GM23338 (cell line): ENCODE results near the gene CEP55. TPM values are rescaled to one million over a fixed set of nuclear protein-coding genes. Genes with fewer than 3 reads are reported as not detected.
A peak's percentile ranks its signal among the peaks of the same experiment; 100 is the strongest.

Experiments
- ATAC-seq: fragments of 200-7000 bp; cut with Tn5 transposase; 3 replicates; pipeline ENCODE4 v1.9.1; 2020
- DNase-seq: peaks from one replicate; pipeline ENCODE4 v3.0.0-alpha.2; 2015; ENCODE audit warnings: low spot score
- H2AFZ ChIP-seq: fragments of 200-600 bp; sonication (generic); 2 replicates; pipeline ENCODE4 v1.8.0; 2016; ENCODE audit warnings: antibody characterized with exemption, mild to moderate bottlenecking, moderate library complexity
- H3F3A ChIP-seq: fragments of 200-600 bp; sonication (generic); replicated peaks from 2 replicates; pipeline ENCODE4 v1.8.0; 2017; ENCODE audit warnings: antibody characterized with exemption, mixed run types, low read depth
- H3K27ac ChIP-seq: fragments of 200-600 bp; sonication (generic); 2 replicates; pipeline ENCODE4 v1.6.1; 2016; ENCODE audit warnings: low read depth
- H3K27me3 ChIP-seq: fragments of 200-600 bp; sonication (generic); 2 replicates; pipeline ENCODE4 v1.8.0; 2016; ENCODE audit warnings: mild to moderate bottlenecking, mixed run types, moderate library complexity; ENCODE audit not compliant: insufficient read depth
- H3K36me3 ChIP-seq: fragments of 200-600 bp; sonication (generic); 2 replicates; pipeline ENCODE4 v1.8.0; 2016; ENCODE audit warnings: mild to moderate bottlenecking; ENCODE audit not compliant: insufficient read depth
- H3K4me1 ChIP-seq: fragments of 200-600 bp; sonication (generic); 2 replicates; pipeline ENCODE4 v1.8.0; 2016; ENCODE audit warnings: mild to moderate bottlenecking, moderate library complexity; ENCODE audit not compliant: insufficient read depth
- H3K4me2 ChIP-seq: fragments of 200-600 bp; sonication (generic); 2 replicates; pipeline ENCODE4 v1.7.1; 2017; ENCODE audit warnings: mixed run types
- H3K4me3 ChIP-seq: fragments of 200-600 bp; sonication (generic); 2 replicates; pipeline ENCODE4 v1.6.1; 2016; ENCODE audit warnings: mixed run types
- H3K79me2 ChIP-seq: fragments of 200-600 bp; sonication (generic); replicated peaks from 2 replicates; pipeline ENCODE4 v1.8.0; 2017; ENCODE audit warnings: mild to moderate bottlenecking; ENCODE audit not compliant: insufficient read depth
- H3K9me2 ChIP-seq: fragments of 200-600 bp; sonication (generic); 2 replicates; pipeline ENCODE4 v1.8.0; 2017; ENCODE audit not compliant: insufficient read depth
- H4K20me1 ChIP-seq: fragments of 200-600 bp; sonication (generic); replicated peaks from 2 replicates; pipeline ENCODE4 v1.8.0; 2017; ENCODE audit warnings: mild to moderate bottlenecking; ENCODE audit not compliant: insufficient read depth
- H3K27ac Mint-ChIP-seq: 2 replicates; pipeline ENCODE4 v1.8.0; 2020; ENCODE audit warnings: inconsistent platforms, mild to moderate bottlenecking, moderate library complexity, mixed read lengths
- H3K27me3 Mint-ChIP-seq: 3 replicates; pipeline ENCODE4 v1.8.0; 2022; ENCODE audit warnings: low read depth, mild to moderate bottlenecking, moderate library complexity, mixed read lengths, inconsistent platforms; ENCODE audit not compliant: insufficient read depth, poor library complexity
- H3K36me3 Mint-ChIP-seq: 3 replicates; pipeline ENCODE4 v1.8.0; 2021; ENCODE audit warnings: low read depth, mild to moderate bottlenecking, inconsistent platforms, moderate library complexity, mixed read lengths
- H3K4me1 Mint-ChIP-seq: 3 replicates; pipeline ENCODE4 v1.8.0; 2020; ENCODE audit warnings: mild to moderate bottlenecking, inconsistent platforms, mixed read lengths
- H3K4me3 Mint-ChIP-seq: 3 replicates; pipeline ENCODE4 v1.8.0; 2021; ENCODE audit warnings: moderate library complexity, mild to moderate bottlenecking, inconsistent platforms, mixed read lengths
- H3K9me3 Mint-ChIP-seq: 3 replicates; pipeline ENCODE4 v1.8.0; 2020; ENCODE audit warnings: moderate library complexity, mild to moderate bottlenecking, inconsistent platforms, mixed read lengths
- CREB1 ChIP-seq: fragments of 250-450 bp; sonication (Bioruptor Pico); IDR thresholded peaks from 2 replicates; pipeline ENCODE4 v1.5.0; 2020; ENCODE audit warnings: low read depth, mild to moderate bottlenecking, moderate library complexity
- CTCF ChIP-seq, 2 experiments: fragments of 200-600 bp in 1 of 2; sonication (generic) in 1 of 2; conservative IDR thresholded peaks; 2 replicates each; pipeline versions ENCODE4 v1.5.1 to v1.6.1; 2016 to 2017; ENCODE audit warnings: antibody characterized with exemption in 2 of 2, low read depth in 2 of 2, mild to moderate bottlenecking in 2 of 2, moderate library complexity in 1 of 2
- ETS1 ChIP-seq: IDR thresholded peaks from 2 replicates; pipeline ENCODE4 v1.6.1; 2016; ENCODE audit warnings: antibody characterized with exemption
- EZH2 ChIP-seq: fragments of 200-600 bp; sonication (generic); IDR thresholded peaks from one replicate; pipeline ENCODE4 v1.8.0; 2017; ENCODE audit warnings: antibody characterized with exemption, mild to moderate bottlenecking, low read depth; ENCODE audit not compliant: unreplicated experiment
- JUNB ChIP-seq: IDR thresholded peaks from one replicate; pipeline ENCODE4 v1.6.1; 2016; ENCODE audit warnings: antibody characterized with exemption; ENCODE audit not compliant: unreplicated experiment
- NANOG ChIP-seq: IDR thresholded peaks from 2 replicates; pipeline ENCODE4 v1.6.1; 2016; ENCODE audit warnings: antibody characterized with exemption, borderline replicate concordance
- POLR2AphosphoS5 ChIP-seq: IDR thresholded peaks from 2 replicates; pipeline ENCODE4 v1.6.1; 2016; ENCODE audit warnings: antibody characterized with exemption, low read depth
- REST ChIP-seq: IDR thresholded peaks from one replicate; pipeline ENCODE4 v1.6.1; 2018; ENCODE audit warnings: antibody characterized with exemption; ENCODE audit not compliant: unreplicated experiment
- ZNF331 ChIP-seq: fragments of 250-450 bp; sonication (Bioruptor Pico); IDR thresholded peaks from 2 replicates; pipeline ENCODE4 v1.5.0; 2020; ENCODE audit warnings: low read depth, mild to moderate bottlenecking, moderate library complexity
- polyA plus RNA-seq: library from polyadenylated mRNA; unstranded; fragments of >200 nt; fragmentation: Nextera tagmentation; extraction: Ambion mirVana; gene quantifications from 2 replicates; pipeline ENCODE4 v1.2.1, GENCODE V29; 2016
- total RNA-seq: library from RNA; depleted of rRNA; stranded (reverse); fragments of >200 nt; shearing (Covaris generic); gene quantifications from 2 replicates; pipeline ENCODE4 v1.2.3, GENCODE V29; 2014

The CEP55 gene
- total and polyA plus RNA-seq, 2 experiments from 2014 or later = 12.4 to 22.4 TPM

- H4K20me1 ChIP-seq = no peaks in the 10 kb centered on the region
- no peaks in the 10 kb centered on the region for H3K27me3 ChIP-seq
- H3K4me1 ChIP-seq = peaks cover 5% of the 10 kb centered on the region; the same call in 1 of the 2 replicates
- Mint-ChIP-seq H3K9me3 (no peaks in the 10 kb centered on the region), H3K27ac (no peak overlapping the region), H3K36me3 (no peaks in the 10 kb centered on the region), H3K27me3 (peaks cover 9% of the 10 kb centered on the region), H3K4me1 (peaks cover 6% of the 10 kb centered on the region), H3K4me3 (no peak overlapping the region)
- no peaks in the 10 kb centered on the region for H3F3A ChIP-seq
- H3K4me3 ChIP-seq = no peak overlapping the region
- ATAC-seq (no peak), DNase-seq (no peak)
- no peaks in the 10 kb centered on the region for H3K79me2 ChIP-seq
- peak overlapping the region; percentile 59 for H2AFZ ChIP-seq
- H3K4me2 ChIP-seq = no peak overlapping the region
- no peak overlapping the region for H3K27ac ChIP-seq
- H3K36me3 ChIP-seq = no peaks in the 10 kb centered on the region
- TF ChIP-seq CTCF (conservative IDR thresholded peaks at IDR 0.05; ENCODE audit: low read depth in 2 of 2) (no peak), NANOG (no peak), REST (no peak), ZNF331 (CRISPR knock-in tag) (no peak), CREB1 (CRISPR knock-in tag) (no peak)
- no peaks in the 10 kb centered on the region for H3K9me2 ChIP-seq
These were observed 45.0 kb upstream of the CEP55 start for GRCh38 chr10:93451244-93451947.

GRCh38 chr10:93452143-93452542 is 44.3 kb upstream of the CEP55 start:
- no peaks in the 10 kb centered on the region for H3K27me3 ChIP-seq
- H3K79me2 ChIP-seq = no peaks in the 10 kb centered on the region
- no peak overlapping the region for H3K4me3 ChIP-seq
- no peak for ATAC-seq
- no peak for DNase-seq
- H3K9me3 Mint-ChIP-seq = no peaks in the 10 kb centered on the region
- no peaks in the 10 kb centered on the region for H3K36me3 ChIP-seq
- H3K27ac Mint-ChIP-seq = no peak overlapping the region
- no peaks in the 10 kb centered on the region for H3F3A ChIP-seq
- peaks cover 3% of the 10 kb centered on the region; the same call in 2 of the 3 replicates for H3K4me1 Mint-ChIP-seq
- H3K27ac ChIP-seq = no peak overlapping the region
- no peaks in the 10 kb centered on the region for H3K36me3 Mint-ChIP-seq
- H4K20me1 ChIP-seq = no peaks in the 10 kb centered on the region
- no peak overlapping the region for H3K4me2 ChIP-seq
- H3K27me3 Mint-ChIP-seq = peaks cover 7% of the 10 kb centered on the region
- no peak overlapping the region for H3K4me3 Mint-ChIP-seq
- H3K4me1 ChIP-seq = 0 out of 2 replicates have a peak, but pooled peaks cover 4% of the 10 kb centered on the region
- no peak overlapping the region for H2AFZ ChIP-seq
- H3K9me2 ChIP-seq = no peaks in the 10 kb centered on the region
- TF ChIP-seq ETS1 (no peak), POLR2AphosphoS5 (no peak), REST (no peak), JUNB (no peak), NANOG (no peak), EZH2 (no peak)
